Measurements from ENCODE around the gene MYL6.

The MYL6 gene

DNA sequence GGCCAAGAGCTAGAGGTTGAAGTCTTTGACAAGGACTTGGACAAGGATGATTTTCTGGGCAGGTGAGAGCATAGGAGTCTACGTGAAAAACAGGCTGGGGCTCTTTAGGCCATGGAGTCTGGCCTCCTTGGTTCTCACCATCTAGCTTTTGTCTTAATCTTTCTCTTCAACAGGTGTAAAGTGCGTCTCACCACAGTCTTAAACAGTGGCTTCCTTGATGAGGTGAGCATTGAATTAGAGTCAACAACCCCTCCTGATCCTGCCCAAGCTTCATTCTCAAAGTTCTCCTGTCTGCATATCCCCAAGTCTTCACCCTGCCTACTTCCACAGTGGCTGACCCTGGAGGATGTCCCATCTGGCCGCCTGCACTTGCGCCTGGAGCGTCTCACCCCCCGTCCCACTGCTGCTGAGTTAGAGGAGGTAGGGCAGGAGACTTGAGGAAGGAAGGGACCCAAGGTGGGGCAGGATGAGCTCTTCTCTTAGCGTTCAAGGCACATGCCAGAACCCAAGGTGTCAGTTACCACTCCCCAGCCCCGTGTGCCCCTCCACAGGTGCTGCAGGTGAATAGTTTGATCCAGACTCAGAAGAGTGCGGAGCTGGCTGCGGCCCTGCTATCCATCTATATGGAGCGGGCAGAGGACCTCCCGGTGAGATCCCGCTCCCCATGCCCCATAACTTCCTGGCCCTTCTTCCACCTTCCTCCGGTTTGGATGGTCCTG lies 20.1 kb upstream of the MYL6 start:
- TF ChIP-seq JUND (IDR thresholded peaks at IDR 0.05; ENCODE audit: low read depth) = no peak
- no peak for DNase-seq (ENCODE audit: low read depth in 1 of 2, low spot score in 1 of 2)
- in situ Hi-C loops (cut with HindIII; ENCODE audit: low pct_unique_long_range_greater_than_20kb, low sequenced_read_pairs) = no loop called here

DNA sequence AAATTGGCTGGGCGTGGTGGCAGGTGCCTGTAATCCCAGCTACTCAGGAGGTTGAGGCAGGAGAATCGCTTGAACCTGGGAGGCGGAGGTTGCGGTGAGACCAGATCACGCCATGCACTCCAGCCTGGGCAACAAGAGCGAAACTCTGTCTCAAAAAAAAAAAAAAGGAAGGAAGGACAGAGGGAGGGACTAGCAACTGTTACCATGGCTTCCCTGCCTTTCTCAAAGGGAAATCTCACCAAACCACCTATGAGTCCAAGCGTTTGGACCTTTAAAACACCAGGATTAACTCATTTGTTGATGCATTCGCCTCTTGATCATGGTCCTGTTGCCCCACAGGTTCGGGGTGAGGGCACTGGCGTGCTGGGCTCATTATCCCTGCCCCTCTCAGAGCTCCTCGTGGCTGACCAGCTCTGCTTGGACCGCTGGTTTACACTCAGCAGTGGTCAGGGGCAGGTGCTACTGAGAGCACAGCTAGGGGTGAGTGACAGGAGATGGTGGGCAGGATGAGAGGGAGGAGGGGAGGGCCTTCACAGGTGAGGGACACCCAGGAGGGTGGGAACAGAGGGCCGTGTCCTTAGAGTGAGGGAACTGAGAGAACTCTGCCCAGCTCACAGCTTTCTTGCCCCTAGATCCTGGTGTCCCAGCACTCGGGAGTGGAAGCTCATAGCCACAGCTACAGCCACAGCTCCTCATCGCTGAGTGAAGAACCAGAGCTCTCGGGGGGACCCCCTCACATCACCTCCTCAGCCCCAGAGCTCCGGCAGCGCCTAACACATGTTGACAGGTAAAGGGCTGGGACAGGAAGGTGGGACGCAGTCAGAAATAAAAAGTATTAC lies 16.0 kb upstream of the MYL6 start:
- in situ Hi-C loops (cut with HindIII; ENCODE audit: low pct_unique_long_range_greater_than_20kb, low sequenced_read_pairs) = no loop called here
- no peak for TF ChIP-seq JUND (IDR thresholded peaks at IDR 0.05; ENCODE audit: low read depth)
- no peak for DNase-seq (ENCODE audit: low read depth in 1 of 2, low spot score in 1 of 2)

DNA sequence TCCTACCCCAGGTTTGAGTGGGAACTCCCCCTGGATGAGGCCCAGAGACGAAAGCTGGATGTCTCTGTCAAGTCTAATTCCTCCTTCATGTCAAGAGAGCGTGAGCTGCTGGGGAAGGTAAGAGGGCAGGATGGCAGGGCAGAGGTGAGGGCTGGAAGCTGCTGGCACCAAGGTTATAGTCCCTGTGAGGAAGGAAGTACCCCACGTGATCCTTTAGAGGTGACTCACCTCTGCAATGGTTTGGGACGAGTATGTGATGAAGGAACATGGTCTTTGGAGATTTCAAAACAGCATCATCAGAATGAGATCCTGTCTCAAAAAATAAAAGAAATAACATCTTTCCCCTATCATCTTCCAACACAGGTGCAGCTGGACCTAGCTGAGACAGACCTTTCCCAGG lies 14.9 kb upstream of the MYL6 start:
- in situ Hi-C loops (cut with HindIII; ENCODE audit: low pct_unique_long_range_greater_than_20kb, low sequenced_read_pairs) = no loop called here
- no peak for TF ChIP-seq JUND (IDR thresholded peaks at IDR 0.05; ENCODE audit: low read depth)
- DNase-seq (ENCODE audit: low read depth in 1 of 2, low spot score in 1 of 2) = no peak

DNA sequence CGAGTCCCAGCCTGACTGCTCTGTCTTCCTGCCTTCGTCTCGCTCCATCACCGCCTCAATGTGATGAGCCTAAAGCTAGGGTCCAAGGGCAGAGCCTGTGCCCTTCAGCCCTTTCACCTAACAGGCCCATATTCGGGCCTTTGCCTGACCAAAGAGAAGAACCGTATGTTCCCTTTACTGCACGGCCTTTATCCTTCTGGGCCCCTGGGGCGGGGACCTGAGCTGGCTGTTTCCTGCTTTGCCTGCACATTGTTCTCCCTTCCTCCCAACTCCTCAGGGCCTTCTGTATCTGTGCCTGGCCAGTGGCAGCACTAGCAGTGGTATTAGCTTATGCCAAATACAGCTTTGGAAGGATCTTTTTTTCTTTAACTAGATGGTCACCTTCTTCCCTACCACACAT lies 14.3 kb upstream of the MYL6 start:
- no peak for TF ChIP-seq JUND (IDR thresholded peaks at IDR 0.05; ENCODE audit: low read depth)
- in situ Hi-C loops (cut with HindIII; ENCODE audit: low pct_unique_long_range_greater_than_20kb, low sequenced_read_pairs) = no loop called here
- DNase-seq (ENCODE audit: low read depth in 1 of 2, low spot score in 1 of 2) = no peak

DNA sequence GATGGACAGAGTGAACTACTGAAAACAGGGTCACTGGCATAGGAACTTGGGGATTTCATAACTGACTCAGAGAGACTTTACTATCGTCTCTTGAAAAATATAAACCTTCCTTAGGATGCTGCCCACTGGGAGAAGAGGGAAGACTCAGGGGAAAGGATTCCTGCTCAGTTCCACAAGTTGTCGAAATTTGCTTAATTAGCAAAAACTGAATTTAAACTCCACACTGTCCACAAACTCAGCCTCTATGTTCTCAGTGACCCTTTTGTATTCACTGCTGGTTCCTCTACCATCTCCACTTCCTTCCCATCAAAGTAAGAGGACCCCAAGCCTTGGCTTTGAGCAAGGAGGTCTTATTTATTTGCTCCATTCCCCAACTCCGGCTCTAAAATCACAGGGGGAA lies 12.9 kb upstream of the MYL6 start:
- in situ Hi-C loops (cut with HindIII; ENCODE audit: low pct_unique_long_range_greater_than_20kb, low sequenced_read_pairs) = no loop called here
- TF ChIP-seq JUND (IDR thresholded peaks at IDR 0.05; ENCODE audit: low read depth) = no peak
- no peak for DNase-seq (ENCODE audit: low read depth in 1 of 2, low spot score in 1 of 2)

DNA sequence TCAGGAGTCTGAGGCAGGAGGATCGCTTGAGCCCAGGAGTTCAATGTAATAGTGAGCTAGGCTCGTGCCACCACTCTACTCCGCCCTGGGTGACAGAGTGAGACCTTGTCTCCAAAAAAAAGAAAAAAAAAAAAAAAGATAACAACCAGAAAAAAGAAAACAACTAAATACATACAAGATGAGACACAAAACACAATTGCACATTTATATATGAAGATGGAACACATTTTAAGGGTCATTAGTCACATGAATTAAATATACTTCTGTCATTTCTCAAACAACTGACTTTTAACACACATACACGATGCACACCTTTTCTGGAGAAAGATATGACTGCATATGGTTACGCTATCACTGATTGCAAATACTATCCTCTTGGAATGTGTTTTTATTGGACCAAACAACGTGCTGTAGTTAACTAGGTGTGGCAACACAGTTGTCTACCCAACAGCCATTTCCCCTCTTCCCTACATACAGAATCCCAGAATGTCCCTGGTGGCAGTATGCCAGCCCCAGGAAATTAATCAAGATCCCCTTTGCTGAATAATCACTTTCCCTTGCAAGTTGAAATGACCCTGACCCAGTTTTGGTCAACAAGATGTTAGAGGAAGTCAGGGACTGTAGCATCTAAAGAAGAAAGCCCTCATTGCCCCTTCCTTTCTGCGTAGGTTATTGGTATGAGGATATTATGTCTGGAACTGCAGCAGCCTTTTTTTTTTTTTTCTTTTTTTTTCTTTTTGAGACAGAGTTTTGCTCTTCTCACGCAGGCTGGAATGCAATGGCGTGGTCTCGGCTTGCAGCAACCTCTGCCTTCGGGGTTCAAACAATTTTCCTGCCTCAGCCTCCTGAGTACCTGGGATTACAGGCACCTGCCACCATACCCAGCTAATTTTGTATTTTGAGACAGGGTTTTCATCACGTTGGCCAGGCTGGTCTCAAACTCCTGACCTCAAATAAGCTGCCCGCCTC lies 11.4 kb upstream of the MYL6 start:
- no peak for DNase-seq (ENCODE audit: low read depth in 1 of 2, low spot score in 1 of 2)
- in situ Hi-C loops (cut with HindIII; ENCODE audit: low pct_unique_long_range_greater_than_20kb, low sequenced_read_pairs) = no loop called here
- no peak for TF ChIP-seq JUND (IDR thresholded peaks at IDR 0.05; ENCODE audit: low read depth)

DNA sequence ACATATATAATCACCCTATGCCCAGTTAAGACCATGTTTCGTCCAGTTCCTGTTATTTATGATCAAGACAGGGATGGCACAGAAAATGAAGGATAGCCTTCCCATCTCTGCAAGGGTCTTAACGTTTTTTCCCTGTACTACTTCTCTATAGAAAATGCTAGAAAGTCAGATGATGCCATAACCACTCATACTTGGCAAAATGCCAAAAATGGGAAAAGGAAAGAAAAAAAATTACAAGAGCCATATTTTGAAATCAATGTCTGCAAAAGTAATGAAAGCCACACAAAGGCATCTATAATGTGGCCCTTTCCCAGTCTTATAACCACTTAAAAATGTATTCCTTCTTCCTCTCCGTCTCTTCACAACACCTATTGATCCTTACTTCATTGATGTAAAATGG lies 7.6 kb upstream of the MYL6 start:
- DNase-seq (ENCODE audit: low read depth in 1 of 2, low spot score in 1 of 2) = no peak
- in situ Hi-C loops (cut with HindIII; ENCODE audit: low pct_unique_long_range_greater_than_20kb, low sequenced_read_pairs) = no loop called here
- TF ChIP-seq JUND (IDR thresholded peaks at IDR 0.05; ENCODE audit: low read depth) = no peak

DNA sequence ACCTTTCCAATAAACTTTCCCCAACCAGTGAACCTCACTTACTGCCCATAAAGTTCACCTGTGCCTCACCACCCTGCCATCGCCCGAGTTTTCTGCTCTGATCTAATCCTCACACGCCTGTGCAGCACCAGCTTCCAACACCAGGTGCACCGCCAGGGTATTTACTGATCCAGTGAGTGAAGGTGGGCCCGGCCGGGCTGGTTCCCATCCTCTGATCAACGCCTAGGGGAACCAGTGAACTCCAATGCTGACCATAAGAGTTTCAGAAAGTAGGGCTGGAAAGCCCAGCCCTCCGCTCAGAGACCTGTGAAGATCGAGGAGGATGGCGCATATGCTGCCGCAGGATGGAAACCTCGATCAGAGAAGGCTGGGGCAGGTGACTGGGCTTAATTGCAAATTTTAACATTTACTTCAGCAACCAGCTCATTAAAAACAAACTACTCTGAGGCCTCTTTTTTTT lies 6.5 kb upstream of the MYL6 start:
- peak; percentile 58 to 79 for DNase-seq (ENCODE audit: low read depth in 1 of 2, low spot score in 1 of 2)
- in situ Hi-C loops (cut with HindIII; ENCODE audit: low pct_unique_long_range_greater_than_20kb, low sequenced_read_pairs) = no loop called here
- no peak for TF ChIP-seq JUND (IDR thresholded peaks at IDR 0.05; ENCODE audit: low read depth)

DNA sequence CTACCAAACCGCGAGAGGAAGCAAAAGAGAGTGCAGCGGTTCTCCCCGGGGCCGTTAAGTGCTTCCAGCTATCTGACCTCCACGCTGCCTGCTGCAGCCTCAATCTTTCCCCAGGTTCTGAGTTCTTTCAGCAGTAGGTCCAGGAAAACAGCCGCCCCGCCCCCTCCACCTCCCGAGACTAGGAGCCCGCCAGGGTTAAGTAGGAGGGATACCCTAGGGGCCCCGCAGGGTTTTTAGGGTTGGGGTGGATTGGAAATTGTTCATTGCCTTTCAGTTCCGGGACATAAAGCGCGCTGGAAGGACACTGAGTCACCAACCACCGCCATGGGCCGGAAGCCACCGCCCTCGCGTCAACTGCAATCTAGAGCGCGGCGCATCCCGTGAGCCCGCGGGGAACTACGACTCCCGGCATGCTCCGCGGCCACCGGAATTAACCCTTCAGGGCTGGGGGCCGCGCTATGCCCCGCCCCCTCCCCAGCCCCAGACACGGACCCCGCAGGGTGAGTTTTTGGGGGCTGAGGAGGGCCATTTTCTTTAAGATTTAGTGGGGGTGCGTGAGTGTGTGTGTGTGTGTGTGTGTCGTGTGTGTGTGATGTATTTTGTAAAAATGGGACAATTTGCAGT lies 5.9 kb upstream of the MYL6 start, which contains the start of gene MYL6B:
TSS of gene MYL6B (plus strand) at position 456 of the 624 bp plus-strand sequence. CDS start 1,332 bp downstream, outside the sequence.
- in situ Hi-C loops (cut with HindIII; ENCODE audit: low pct_unique_long_range_greater_than_20kb, low sequenced_read_pairs) = no loop called here
- DNase-seq (ENCODE audit: low read depth in 1 of 2, low spot score in 1 of 2) = peak; percentile 80 to 95
- TF ChIP-seq JUND (IDR thresholded peaks at IDR 0.05; ENCODE audit: low read depth) = peak; percentile 51; the same call in 1 of the 2 replicates

DNA sequence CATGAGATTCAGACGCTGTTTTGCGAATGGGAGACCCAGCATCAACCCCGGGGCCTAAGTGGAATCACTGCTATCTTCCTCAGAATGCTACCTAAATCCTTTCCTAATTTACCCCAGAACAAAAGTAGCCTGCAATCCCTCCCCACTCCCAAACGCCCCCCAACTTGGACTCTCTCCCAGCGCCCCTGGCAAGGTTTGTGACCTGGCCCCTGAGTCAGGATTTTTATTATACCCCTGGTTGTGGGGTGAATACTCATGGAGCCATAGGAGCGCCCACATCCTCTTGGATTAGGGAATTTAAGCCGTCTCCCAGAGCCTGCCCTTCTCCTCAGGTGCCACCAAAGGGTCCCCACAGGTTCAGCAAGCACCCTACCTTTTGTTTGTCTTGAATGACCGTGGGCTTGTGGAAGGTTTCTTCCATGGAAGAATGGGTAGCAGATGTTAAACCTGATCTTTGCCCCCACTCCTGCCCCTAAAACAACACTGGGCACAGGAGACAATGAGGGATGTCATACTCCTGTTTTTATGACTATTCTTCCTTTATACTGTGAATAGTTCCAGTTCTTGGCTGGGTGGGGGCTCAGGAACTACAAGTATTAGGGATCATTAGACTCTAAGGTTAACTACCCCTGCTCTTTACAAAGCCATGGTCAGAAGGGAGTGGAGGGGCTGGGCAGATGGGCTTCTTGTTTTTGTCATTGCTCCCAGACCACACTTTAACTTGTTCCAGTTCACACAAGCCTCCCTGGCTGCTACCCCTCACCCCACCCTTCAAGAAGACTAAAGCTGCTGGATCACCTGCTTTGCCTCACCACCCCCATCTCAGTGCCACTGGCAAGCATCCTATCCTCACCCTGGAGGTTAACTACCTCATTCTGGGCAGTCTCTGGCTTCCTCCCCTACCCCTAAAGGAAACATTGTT lies 5.1 kb upstream of the MYL6 start:
- in situ Hi-C loops (cut with HindIII; ENCODE audit: low pct_unique_long_range_greater_than_20kb, low sequenced_read_pairs) = no loop called here
- no peak for TF ChIP-seq JUND (IDR thresholded peaks at IDR 0.05; ENCODE audit: low read depth)
- DNase-seq (ENCODE audit: low read depth in 1 of 2, low spot score in 1 of 2) = no peak

DNA sequence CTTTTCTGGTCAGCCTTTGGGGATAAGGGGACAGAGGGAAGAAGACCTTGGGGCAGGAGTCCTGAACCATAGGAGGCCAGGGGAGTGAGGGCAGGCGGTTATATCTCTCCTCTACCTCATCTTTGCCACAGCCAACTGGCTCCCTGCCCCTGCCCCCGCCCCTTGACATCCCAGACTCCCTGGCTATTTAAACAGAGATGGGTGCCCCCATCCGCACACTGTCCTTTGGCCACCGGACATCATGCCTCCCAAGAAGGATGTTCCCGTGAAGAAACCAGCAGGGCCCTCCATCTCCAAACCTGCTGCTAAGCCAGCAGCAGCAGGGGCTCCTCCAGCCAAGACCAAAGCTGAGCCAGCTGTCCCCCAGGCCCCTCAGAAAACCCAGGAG lies 4.5 kb upstream of the MYL6 start:
- no peak for DNase-seq (ENCODE audit: low read depth in 1 of 2, low spot score in 1 of 2)
- in situ Hi-C loops (cut with HindIII; ENCODE audit: low pct_unique_long_range_greater_than_20kb, low sequenced_read_pairs) = no loop called here
- no peak for TF ChIP-seq JUND (IDR thresholded peaks at IDR 0.05; ENCODE audit: low read depth)
